HCT116 (cell line): ENCODE measurements around the gene PARVB. TPM values are rescaled to one million over a fixed set of nuclear protein-coding genes. Genes with fewer than 3 reads are reported as not detected.

Experiments used
- ATAC-seq: fragments of 200-7000 bp; cut with Tn5 transposase; 2 replicates; pipeline ENCODE4 v1.9.1; 2020; ENCODE audit warnings: mild to moderate bottlenecking, moderate library complexity
- BruUV-seq: library from RNA; stranded (reverse); fragments of 400-500 nt; replicated peaks from 2 replicates; lab custom pipeline; 2021; lab: Mats Ljungman, UMichigan
- CTCF ChIA-PET: fragments of 300-600 bp; sonication (Branson Sonifier 250); formaldehyde crosslinking; loops from one replicate; lab custom pipeline; 2021; ENCODE audit warnings: antibody characterized with exemption; lab: Charles Lee
- POLR2A ChIA-PET: fragments of 300-600, 350-600 bp; sonication (Branson Sonifier 250); formaldehyde crosslinking; loops from one replicate; lab custom pipeline; 2021; ENCODE audit warnings: antibody characterized with exemption; lab: Charles Lee
- RAD21 ChIA-PET, 2 experiments: fragments of 300-600 bp; sonication (Branson Sonifier 250); formaldehyde crosslinking; loops; one replicate each; lab custom pipeline; 2023; ENCODE audit warnings: low total read pairs in 2 of 2; ENCODE audit not compliant: uncharacterized antibody in 2 of 2, unreplicated experiment in 2 of 2, low non-redundant PET in 1 of 2; lab: Charles Lee
- DNase-seq: peaks from one replicate; pipeline ENCODE4 v3.0.0-alpha.2; 2010; ENCODE audit warnings: low read depth, low spot score
- H2AFZ ChIP-seq: fragments of 200-600 bp; shearing (Covaris generic), sonication (generic); 2 replicates; pipeline ENCODE4 v1.6.1; 2017; ENCODE audit warnings: low read depth, mixed run types, mixed read lengths, antibody characterized with exemption, low read length; ENCODE audit not compliant: poor library complexity, severe bottlenecking
- H3K27ac ChIP-seq: 2 replicates; pipeline ENCODE4 v1.5.1; 2012; ENCODE audit warnings: low read depth, low read length
- H3K27me3 ChIP-seq: fragments of 200-600 bp; sonication (generic); 2 replicates; pipeline ENCODE4 v1.6.1; 2016; ENCODE audit warnings: mixed run types, low read length, mixed read lengths; ENCODE audit not compliant: insufficient read depth
- H3K36me3 ChIP-seq, 2 experiments: fragments of 200-500 bp in 1 of 2; fragments of 200-600 bp in 1 of 2; sonication (Bioruptor generic) in 1 of 2; sonication (generic) in 1 of 2; 2 replicates each; pipeline versions ENCODE4 v1.5.1 to v1.6.1; 2014 to 2016; ENCODE audit warnings: low read length in 2 of 2, inconsistent platforms in 1 of 2, mixed read lengths in 1 of 2, mixed run types in 1 of 2; ENCODE audit not compliant: insufficient read depth in 2 of 2, control insufficient read depth in 1 of 2
- H3K4me1 ChIP-seq, 2 experiments: fragments of 200-600 bp in 1 of 2; sonication (generic) in 1 of 2; 2 replicates each; pipeline versions ENCODE4 v1.5.1 to v1.6.1; 2012 to 2017; ENCODE audit warnings: low read length in 2 of 2, inconsistent platforms in 1 of 2, mild to moderate bottlenecking in 1 of 2, mixed read lengths in 1 of 2, mixed run types in 1 of 2, moderate library complexity in 1 of 2; ENCODE audit not compliant: insufficient read depth in 2 of 2, control insufficient read depth in 1 of 2
- H3K4me2 ChIP-seq: fragments of 200-600 bp; sonication (generic); 2 replicates; pipeline ENCODE4 v1.6.1; 2017; ENCODE audit warnings: mixed run types, low read length, mixed read lengths
- H3K4me3 ChIP-seq, 2 experiments: fragments of 200-600 bp in 1 of 2; sonication (generic) in 1 of 2; replicated peaks in 1 of 2; 2 replicates each; pipeline ENCODE4 v1.5.1; 2011 to 2016; ENCODE audit warnings: low read length in 2 of 2, control low read depth in 1 of 2, low read depth in 1 of 2, mild to moderate bottlenecking in 1 of 2, mixed read lengths in 1 of 2, mixed run types in 1 of 2
- H3K79me2 ChIP-seq: fragments of 200-600 bp; sonication (generic); 2 replicates; pipeline ENCODE4 v1.6.1; 2017; ENCODE audit warnings: mild to moderate bottlenecking, mixed run types, low read length, moderate library complexity, mixed read lengths; ENCODE audit not compliant: insufficient read depth
- H3K9ac ChIP-seq: fragments of 200-600 bp; sonication (generic); 2 replicates; pipeline ENCODE4 v1.6.1; 2016; ENCODE audit warnings: low read length, mixed read lengths
- H3K9me2 ChIP-seq: fragments of 200-600 bp; sonication (generic), shearing (Covaris generic); 2 replicates; pipeline ENCODE4 v1.6.1; 2017; ENCODE audit warnings: mixed run types, mild to moderate bottlenecking, moderate library complexity; ENCODE audit not compliant: insufficient read depth
- H3K9me3 ChIP-seq, 2 experiments: fragments of 200-500 bp in 1 of 2; fragments of 200-600 bp in 1 of 2; sonication (Bioruptor generic) in 1 of 2; sonication (generic) in 1 of 2; 2 replicates each; pipeline ENCODE4 v1.6.1; 2014 to 2017; ENCODE audit warnings: low read length in 2 of 2, mixed read lengths in 2 of 2, inconsistent platforms in 1 of 2, low read depth in 1 of 2, mild to moderate bottlenecking in 1 of 2, mixed run types in 1 of 2, moderate library complexity in 1 of 2; ENCODE audit not compliant: control insufficient read depth in 1 of 2, insufficient read depth in 1 of 2
- H4K20me1 ChIP-seq: fragments of 200-600 bp; sonication (generic), shearing (Covaris generic); 2 replicates; pipeline ENCODE4 v1.6.1; 2017; ENCODE audit warnings: mixed run types, mild to moderate bottlenecking, moderate library complexity; ENCODE audit not compliant: insufficient read depth
- EZH2phosphoT487 ChIP-seq: fragments of 200-600 bp; IDR thresholded peaks from 2 replicates; pipeline ENCODE4 v1.6.1; 2018; ENCODE audit warnings: antibody characterized with exemption, borderline replicate concordance
- SP1 ChIP-seq: IDR thresholded peaks from 2 replicates; pipeline ENCODE4 v1.6.1; 2012; ENCODE audit warnings: low read depth
- intact Hi-C: fragments of 100-400 bp; cut with micrococcal nuclease; formaldehyde crosslinking; loops from 2 replicates; pipeline ENCODE4 v1.10.0; 2022
- total RNA-seq: library from RNA; stranded (reverse); gene quantifications from one replicate; pipeline ENCODE4 v1.2.1, GENCODE V29; 2021; ENCODE audit not compliant: unreplicated experiment
- TF ChIP-seq, protein P1 (sequence below): IDR thresholded peaks from 2 replicates; pipeline ENCODE4 v1.6.1; 2011; ENCODE audit warnings: mild to moderate bottlenecking, low read length, moderate library complexity; ENCODE audit not compliant: insufficient replicate concordance; ENCODE audit errors: extremely low read depth
- TF ChIP-seq, protein P2 (sequence below): IDR thresholded peaks from 2 replicates; pipeline ENCODE4 v1.6.1; 2012; ENCODE audit warnings: low read depth

Gene PARVB
- total RNA-seq, 1 experiment from 2014 or later: 21.4 TPM

DNA sequence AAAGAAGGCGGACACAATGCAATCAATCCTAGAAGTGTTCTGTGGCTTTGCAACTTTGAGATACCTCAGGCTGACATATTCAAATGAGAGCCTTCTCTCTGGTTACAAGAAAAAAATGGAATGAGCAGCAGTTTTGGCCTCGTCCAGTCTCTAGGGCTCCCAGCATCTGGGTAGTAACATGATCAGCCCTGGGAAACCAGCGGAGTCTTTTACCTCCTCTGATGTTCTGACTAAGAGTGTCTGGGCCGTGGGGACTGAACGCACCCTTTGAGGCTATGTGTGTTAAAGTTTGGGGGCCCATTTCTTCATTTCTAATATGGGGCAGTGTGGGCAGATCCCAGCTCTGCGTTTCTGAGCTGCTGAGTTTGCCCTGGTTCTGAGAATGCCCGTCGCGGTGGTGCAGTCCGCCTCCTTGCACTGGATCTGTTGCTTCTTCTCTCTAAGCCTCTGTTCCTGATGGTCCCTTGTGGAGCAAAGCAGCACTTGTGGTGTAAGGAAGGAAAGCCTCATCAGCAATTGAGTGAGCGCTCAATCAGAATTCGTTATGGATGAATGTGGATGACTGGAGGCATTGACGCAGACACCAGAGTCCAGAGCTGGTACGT, 8.1 kb downstream of the PARVB start:
- TF ChIP-seq EZH2phosphoT487 (no peak), SP1 (no peak)
- TF ChIP-seq, protein P1, sequence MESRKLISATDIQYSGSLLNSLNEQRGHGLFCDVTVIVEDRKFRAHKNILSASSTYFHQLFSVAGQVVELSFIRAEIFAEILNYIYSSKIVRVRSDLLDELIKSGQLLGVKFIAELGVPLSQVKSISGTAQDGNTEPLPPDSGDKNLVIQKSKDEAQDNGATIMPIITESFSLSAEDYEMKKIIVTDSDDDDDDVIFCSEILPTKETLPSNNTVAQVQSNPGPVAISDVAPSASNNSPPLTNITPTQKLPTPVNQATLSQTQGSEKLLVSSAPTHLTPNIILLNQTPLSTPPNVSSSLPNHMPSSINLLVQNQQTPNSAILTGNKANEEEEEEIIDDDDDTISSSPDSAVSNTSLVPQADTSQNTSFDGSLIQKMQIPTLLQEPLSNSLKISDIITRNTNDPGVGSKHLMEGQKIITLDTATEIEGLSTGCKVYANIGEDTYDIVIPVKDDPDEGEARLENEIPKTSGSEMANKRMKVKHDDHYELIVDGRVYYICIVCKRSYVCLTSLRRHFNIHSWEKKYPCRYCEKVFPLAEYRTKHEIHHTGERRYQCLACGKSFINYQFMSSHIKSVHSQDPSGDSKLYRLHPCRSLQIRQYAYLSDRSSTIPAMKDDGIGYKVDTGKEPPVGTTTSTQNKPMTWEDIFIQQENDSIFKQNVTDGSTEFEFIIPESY: no peak
- TF ChIP-seq, protein P2, sequence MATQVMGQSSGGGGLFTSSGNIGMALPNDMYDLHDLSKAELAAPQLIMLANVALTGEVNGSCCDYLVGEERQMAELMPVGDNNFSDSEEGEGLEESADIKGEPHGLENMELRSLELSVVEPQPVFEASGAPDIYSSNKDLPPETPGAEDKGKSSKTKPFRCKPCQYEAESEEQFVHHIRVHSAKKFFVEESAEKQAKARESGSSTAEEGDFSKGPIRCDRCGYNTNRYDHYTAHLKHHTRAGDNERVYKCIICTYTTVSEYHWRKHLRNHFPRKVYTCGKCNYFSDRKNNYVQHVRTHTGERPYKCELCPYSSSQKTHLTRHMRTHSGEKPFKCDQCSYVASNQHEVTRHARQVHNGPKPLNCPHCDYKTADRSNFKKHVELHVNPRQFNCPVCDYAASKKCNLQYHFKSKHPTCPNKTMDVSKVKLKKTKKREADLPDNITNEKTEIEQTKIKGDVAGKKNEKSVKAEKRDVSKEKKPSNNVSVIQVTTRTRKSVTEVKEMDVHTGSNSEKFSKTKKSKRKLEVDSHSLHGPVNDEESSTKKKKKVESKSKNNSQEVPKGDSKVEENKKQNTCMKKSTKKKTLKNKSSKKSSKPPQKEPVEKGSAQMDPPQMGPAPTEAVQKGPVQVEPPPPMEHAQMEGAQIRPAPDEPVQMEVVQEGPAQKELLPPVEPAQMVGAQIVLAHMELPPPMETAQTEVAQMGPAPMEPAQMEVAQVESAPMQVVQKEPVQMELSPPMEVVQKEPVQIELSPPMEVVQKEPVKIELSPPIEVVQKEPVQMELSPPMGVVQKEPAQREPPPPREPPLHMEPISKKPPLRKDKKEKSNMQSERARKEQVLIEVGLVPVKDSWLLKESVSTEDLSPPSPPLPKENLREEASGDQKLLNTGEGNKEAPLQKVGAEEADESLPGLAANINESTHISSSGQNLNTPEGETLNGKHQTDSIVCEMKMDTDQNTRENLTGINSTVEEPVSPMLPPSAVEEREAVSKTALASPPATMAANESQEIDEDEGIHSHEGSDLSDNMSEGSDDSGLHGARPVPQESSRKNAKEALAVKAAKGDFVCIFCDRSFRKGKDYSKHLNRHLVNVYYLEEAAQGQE: no peak
- Histone ChIP-seq H3K79me2 (0 out of 2 replicates have a peak, but pooled peaks cover 7% of the 10 kb centered on the region), H3K9ac (no peak overlapping the region), H4K20me1 (no peaks in the 10 kb centered on the region), H3K9me2 (no peaks in the 10 kb centered on the region), H3K4me2 (no peak overlapping the region), H3K4me3 (no peak overlapping the region), H3K36me3 (no peaks in the 10 kb centered on the region), H3K4me1 (peaks cover 3 to 6% of the 10 kb centered on the region in 2 experiments), H3K9me3 (no peaks in the 10 kb centered on the region), H2AFZ (no peak overlapping the region), H3K27me3 (no peaks in the 10 kb centered on the region), H3K27ac (no peak overlapping the region)
- POLR2A ChIA-PET: no interaction called here
- RAD21 ChIA-PET: no interaction called here
- ATAC-seq: no peak
- DNase-seq: no peak
- BruUV-seq: no TSS peak
- intact Hi-C loops: no loop called here
- CTCF ChIA-PET: no interaction called here
